Amniotic stem cell (primary cell): ENCODE measurements around the gene EFNA2.
A peak's percentile ranks its signal among the peaks of the same experiment; 100 is the strongest.
"Not testable (repeated sequence)": the region's sequence is repeated elsewhere in the genome, so short reads cannot be mapped to it uniquely, and the experiment has no call there.

Source experiments
- DNase-seq: peaks from one replicate; lab custom pipeline; 2025; lab: John Stamatoyannopoulos, UW

EFNA2 gene

GRCh38 chr19:1285737-1286360, at the start of gene EFNA2:
Gene EFNA2, plus strand, starts transcription at chr19:1285873. Its CDS starts 296 bp downstream, at chr19:1286169.
- DNase-seq: no peak

GRCh38 chr19:1236576-1236975, 49.1 kb upstream of the EFNA2 start:
- no peak for DNase-seq

GRCh38 chr19:1237027-1237659, 48.5 kb upstream of the EFNA2 start:
- DNase-seq: no peak

- no peak for DNase-seq
These were observed 47.8 kb upstream of the EFNA2 start, which contains the start of gene CBARP for GRCh38 chr19:1237754-1238368. Gene CBARP, minus strand, starts transcription at chr19:1238005. Its CDS starts 1,905 bp downstream, at chr19:1236100.

GRCh38 chr19:1238369-1239303, 47.0 kb upstream of the EFNA2 start:
- DNase-seq: no peak

- no peak for DNase-seq
These were observed 46.3 kb upstream of the EFNA2 start for GRCh38 chr19:1239420-1239795.

- DNase-seq: peak; percentile 56
These were observed 45.6 kb upstream of the EFNA2 start for GRCh38 chr19:1239796-1240737.

GRCh38 chr19:1240925-1241324, 44.7 kb upstream of the EFNA2 start:
- no peak for DNase-seq

GRCh38 chr19:1241417-1242095, 44.1 kb upstream of the EFNA2 start, which contains the start of gene ATP5F1D:
Gene ATP5F1D, plus strand, starts transcription at chr19:1241751. Its CDS starts 100 bp downstream, at chr19:1241851.
- peak; percentile 83 for DNase-seq

- DNase-seq: peak; percentile 48
These were observed 41.6 kb upstream of the EFNA2 start for GRCh38 chr19:1243768-1244692.

- DNase-seq: no peak
These were observed 40.8 kb upstream of the EFNA2 start for GRCh38 chr19:1244693-1245451.

GRCh38 chr19:1245494-1246264, 40.0 kb upstream of the EFNA2 start:
- DNase-seq: no peak

GRCh38 chr19:1246265-1247087, 39.2 kb upstream of the EFNA2 start:
- not testable (repeated sequence) for DNase-seq

GRCh38 chr19:1247748-1248138, 37.9 kb upstream of the EFNA2 start:
- DNase-seq: no peak

- DNase-seq: peak; percentile 84
These were observed 37.4 kb upstream of the EFNA2 start, which contains the start of gene MIDN for GRCh38 chr19:1248139-1248785. Gene MIDN, plus strand, starts transcription at chr19:1248583. Its CDS starts 1,714 bp downstream, at chr19:1250297.

GRCh38 chr19:1248786-1249297, 36.8 kb upstream of the EFNA2 start:
- DNase-seq: peak; percentile 84
